SK-N-SH (cell line): ENCODE results near the gene SLIT1. TPM values are rescaled to one million over a fixed set of nuclear protein-coding genes. Genes with fewer than 3 reads are reported as not detected.

Experiments used
- CTCF ChIA-PET: fragments of 300-600, 350-600 bp; formaldehyde crosslinking; extraction: SDS; loops from one replicate; lab custom pipeline; 2021; lab: Yijun Ruan, JAX
- POLR2A ChIA-PET: fragments of 350-600 bp; sonication (Branson Sonifier 250); formaldehyde crosslinking; extraction: SDS; loops from one replicate; lab custom pipeline; 2020; ENCODE audit warnings: antibody characterized with exemption, inconsistent platforms; lab: Yijun Ruan, JAX
- DNase-seq: peaks from one replicate; pipeline ENCODE4 v3.0.0; 2012
- H2AFZ ChIP-seq: fragments of 200-600 bp; sonication (generic); 2 replicates; pipeline ENCODE4 v1.8.1; 2016; ENCODE audit warnings: antibody characterized with exemption, mild to moderate bottlenecking, low read depth
- H3F3A ChIP-seq: fragments of 200-600 bp; sonication (generic); replicated peaks from 2 replicates; pipeline ENCODE3; 2016; ENCODE audit warnings: antibody characterized with exemption, mild to moderate bottlenecking; ENCODE audit not compliant: insufficient read depth
- H3K27ac ChIP-seq, 2 experiments: fragments of 200-500 bp in 1 of 2; fragments of 200-600 bp in 1 of 2; sonication (Bioruptor generic) in 1 of 2; sonication (generic), shearing (Covaris generic) in 1 of 2; 2 replicates each; pipeline versions ENCODE4 v1.5.1 to v1.6.1; 2014 to 2016; ENCODE audit warnings: low read depth in 2 of 2, inconsistent platforms in 1 of 2, low read length in 1 of 2, mild to moderate bottlenecking in 1 of 2, mixed read lengths in 1 of 2
- H3K27me3 ChIP-seq: fragments of 200-600 bp; sonication (generic), shearing (Covaris generic); 2 replicates; pipeline ENCODE4 v1.6.1; 2016; ENCODE audit warnings: mixed run types; ENCODE audit not compliant: insufficient read depth
- H3K36me3 ChIP-seq, 2 experiments: fragments of 200-500 bp in 1 of 2; fragments of 200-600 bp in 1 of 2; sonication (Bioruptor generic) in 1 of 2; sonication (generic) in 1 of 2; replicated peaks in 1 of 2; 2 replicates each; pipeline versions ENCODE3 to v1.5.1; 2014 to 2016; ENCODE audit warnings: low read length in 1 of 2, mild to moderate bottlenecking in 1 of 2; ENCODE audit not compliant: insufficient read depth in 2 of 2, control insufficient read depth in 1 of 2
- H3K4me1 ChIP-seq, 2 experiments: fragments of 200-500 bp in 1 of 2; fragments of 200-600 bp in 1 of 2; sonication (Bioruptor generic) in 1 of 2; sonication (generic), shearing (Covaris generic) in 1 of 2; 2 replicates each; pipeline versions ENCODE4 v1.5.1 to v1.6.1; 2014 to 2016; ENCODE audit warnings: low read depth in 1 of 2, low read length in 1 of 2, mixed run types in 1 of 2; ENCODE audit not compliant: insufficient read depth in 2 of 2, control insufficient read depth in 1 of 2
- H3K4me2 ChIP-seq: fragments of 200-600 bp; sonication (generic), shearing (Covaris generic); 2 replicates; pipeline ENCODE4 v1.6.1; 2017; ENCODE audit warnings: mixed run types
- H3K4me3 ChIP-seq, 2 experiments: fragments of 200-500 bp in 1 of 2; fragments of 200-600 bp in 1 of 2; sonication (Bioruptor generic) in 1 of 2; sonication (generic), shearing (Covaris generic) in 1 of 2; 2 replicates each; pipeline versions ENCODE4 v1.5.1 to v1.8.1; 2014 to 2016; ENCODE audit warnings: low read depth in 2 of 2, inconsistent platforms in 1 of 2, low read length in 1 of 2, mild to moderate bottlenecking in 1 of 2, mixed read lengths in 1 of 2, moderate library complexity in 1 of 2
- H3K79me2 ChIP-seq: fragments of 200-600 bp; sonication (generic); 2 replicates; pipeline ENCODE4 v1.8.1; 2017; ENCODE audit warnings: mild to moderate bottlenecking; ENCODE audit not compliant: insufficient read depth
- H3K9ac ChIP-seq: fragments of 200-600 bp; sonication (generic); 2 replicates; pipeline ENCODE4 v1.6.1; 2017; ENCODE audit warnings: mixed run types
- H3K9me2 ChIP-seq: fragments of 200-600 bp; sonication (generic); 2 replicates; pipeline ENCODE4 v1.6.1; 2017; ENCODE audit warnings: mixed run types
- H3K9me3 ChIP-seq: fragments of 200-600 bp; sonication (generic); 2 replicates; pipeline ENCODE4 v1.6.1; 2017; ENCODE audit warnings: mixed run types, mild to moderate bottlenecking, moderate library complexity
- H4K20me1 ChIP-seq: fragments of 200-600 bp; sonication (generic); 2 replicates; pipeline ENCODE4 v1.6.1; 2017; ENCODE audit warnings: mild to moderate bottlenecking, mixed run types; ENCODE audit not compliant: insufficient read depth
- CTCF ChIP-seq: fragments of 200-600 bp; sonication (generic); IDR thresholded peaks from 2 replicates; pipeline ENCODE4 v1.6.1; 2017; ENCODE audit warnings: antibody characterized with exemption, mild to moderate bottlenecking, moderate library complexity
- EP300 ChIP-seq, 2 experiments: IDR thresholded peaks; 2 replicates each; pipeline versions ENCODE4 v1.4.0 to v1.6.1; 2012; ENCODE audit warnings: borderline replicate concordance in 1 of 2, low read depth in 1 of 2, low read length in 1 of 2
- EZH2phosphoT487 ChIP-seq: fragments of 200-600 bp; sonication (generic); IDR thresholded peaks from 2 replicates; pipeline ENCODE4 v1.6.1; 2017; ENCODE audit warnings: low read depth, mixed run types, mild to moderate bottlenecking, antibody characterized with exemption, moderate library complexity, borderline replicate concordance
- FOSL2 ChIP-seq: IDR thresholded peaks from 2 replicates; pipeline ENCODE4 v1.4.0; 2012; ENCODE audit warnings: low read depth, mild to moderate bottlenecking, moderate library complexity, borderline replicate concordance
- GABPA ChIP-seq: IDR thresholded peaks from 2 replicates; pipeline ENCODE4 v1.4.0; 2012; ENCODE audit warnings: low read depth, mild to moderate bottlenecking
- GATA2 ChIP-seq: sonication (generic); formaldehyde crosslinking; IDR thresholded peaks from 2 replicates; pipeline ENCODE4 v1.5.0; 2020; ENCODE audit warnings: mild to moderate bottlenecking, missing genetic modification reagents
- IRF3 ChIP-seq: fragments of 150-350 bp; IDR thresholded peaks from 2 replicates; pipeline ENCODE4 v1.6.1; 2016; ENCODE audit warnings: mild to moderate bottlenecking, low read depth, low read length
- MAX ChIP-seq: IDR thresholded peaks from 2 replicates; pipeline ENCODE4 v1.4.0; 2012; ENCODE audit warnings: low read depth
- MXI1 ChIP-seq: IDR thresholded peaks from 2 replicates; pipeline ENCODE4 v1.6.1; 2012; ENCODE audit warnings: mild to moderate bottlenecking, low read depth, low read length, improper control_type of control experiment
- NFIC ChIP-seq: IDR thresholded peaks from 2 replicates; pipeline ENCODE4 v1.4.0; 2012; ENCODE audit warnings: borderline replicate concordance
- POLR2AphosphoS5 ChIP-seq: IDR thresholded peaks from 2 replicates; pipeline ENCODE4 v1.6.1; 2012; ENCODE audit warnings: low read depth, low read length
- RAD21 ChIP-seq: IDR thresholded peaks from 2 replicates; pipeline ENCODE4 v1.6.1; 2012; ENCODE audit warnings: mild to moderate bottlenecking, low read length
- SIN3A ChIP-seq: IDR thresholded peaks from 2 replicates; pipeline ENCODE4 v1.6.1; 2012; ENCODE audit warnings: low read depth, mild to moderate bottlenecking, low read length, moderate library complexity, borderline replicate concordance
- SMC3 ChIP-seq: IDR thresholded peaks from 2 replicates; pipeline ENCODE4 v1.6.1; 2012; ENCODE audit warnings: low read depth, low read length, improper control_type of control experiment
- TCF12 ChIP-seq: IDR thresholded peaks from 2 replicates; pipeline ENCODE4 v1.4.0; 2012
- TEAD4 ChIP-seq: IDR thresholded peaks from 2 replicates; pipeline ENCODE4 v1.4.0; 2012; ENCODE audit warnings: mild to moderate bottlenecking, borderline replicate concordance; ENCODE audit not compliant: insufficient read depth
- USF1 ChIP-seq: IDR thresholded peaks from 2 replicates; pipeline ENCODE4 v1.4.0; 2012; ENCODE audit warnings: low read depth, borderline replicate concordance
- WGBS: methylation state at CpG from one replicate; pipeline ENCODE4 v1.1.6; 2017; ENCODE audit warnings: low lambda C conversion rate; 5-methylcytosine and 5-hydroxymethylcytosine counted together
- polyA plus RNA-seq, 3 experiments: library from polyadenylated mRNA; depleted of rRNA; stranded (reverse); fragments of >200 nt; gene quantifications; 2 replicates each; pipeline ENCODE4 v1.2.3, GENCODE V29; 2012

Gene SLIT1
- polyA plus RNA-seq, 1 of the 3 experiments (the other 2 are of a cell fraction), result 0.05 TPM

GRCh38 chr10:97150616-97151015 lies 35.1 kb downstream of the SLIT1 start:
- Histone ChIP-seq H3F3A (no peaks in the 10 kb centered on the region), H3K79me2 (no peaks in the 10 kb centered on the region), H3K9ac (no peak overlapping the region), H3K4me3 (no peak overlapping the region), H4K20me1 (no peaks in the 10 kb centered on the region), H3K27me3 (no peaks in the 10 kb centered on the region), H3K9me2 (no peaks in the 10 kb centered on the region), H2AFZ (no peak overlapping the region), H3K9me3 (no peaks in the 10 kb centered on the region), H3K4me1 (peaks cover 0 to 32% of the 10 kb centered on the region in 2 experiments; a peak in 2 of 4 replicates), H3K36me3 (no peaks in the 10 kb centered on the region), H3K4me2 (no peak overlapping the region), H3K27ac (no peak overlapping the region; a peak in 1 of 4 replicates)
- TF ChIP-seq SIN3A, result no peak
- no peak for TF ChIP-seq MXI1
- TF ChIP-seq SMC3, result no peak
- no peak for TF ChIP-seq GATA2 (CRISPR knock-in tag)
- TF ChIP-seq USF1, result no peak
- TF ChIP-seq POLR2AphosphoS5, result no peak
- TF ChIP-seq CTCF, result no peak
- TF ChIP-seq RAD21, result no peak
- no peak for TF ChIP-seq IRF3
- no peak for TF ChIP-seq EP300 (IDR thresholded peaks at IDR 0.05; ENCODE audit: borderline replicate concordance in 1 of 2, low read depth in 1 of 2, low read length in 1 of 2)
- no peak for TF ChIP-seq NFIC
- no peak for TF ChIP-seq TEAD4
- TF ChIP-seq GABPA, result no peak
- no peak for TF ChIP-seq EZH2phosphoT487
- TF ChIP-seq MAX, result no peak
- TF ChIP-seq FOSL2, result no peak
- TF ChIP-seq TCF12, result no peak
- WGBS, result 47% methylated on average over 8 of the region's 8 CpGs
- POLR2A ChIA-PET, result no interaction called here
- CTCF ChIA-PET, result interaction anchor here (2.5 to 5.7 kb wide), 2 partner anchors 46 to 77 kb away, joined by 8 to 50 read pairs; no protein-coding TSS in a partner anchor
- DNase-seq, result no peak
